ENCODE results near the gene SPATA31C1. TPM values are rescaled to one million over a fixed set of nuclear protein-coding genes. Genes with fewer than 3 reads are reported as not detected.

Gene SPATA31C1
- total RNA-seq, 1 experiment from 2014 or later: not detected

GRCh38 chr9:87880116-87880515 is 37.6 kb upstream of the SPATA31C1 start:
- H2AFZ ChIP-seq (ENCODE audit: low read depth, low read length, poor library complexity, severe bottlenecking): no peak overlapping the region
- no peak overlapping the region for H3K9ac ChIP-seq (ENCODE audit: low read length)
- DNase-seq (ENCODE audit: low read depth, low spot score): no peak
- H3K27ac ChIP-seq (ENCODE audit: low read depth, low read length): no peak overlapping the region
- no peak for TF ChIP-seq CBX3 (IDR thresholded peaks at IDR 0.05; ENCODE audit: low read depth)
- no peak for TF ChIP-seq SIN3A (IDR thresholded peaks at IDR 0.05; ENCODE audit: low read depth)
- no peak for TF ChIP-seq POLR2A (IDR thresholded peaks at IDR 0.05; ENCODE audit: borderline replicate concordance, extremely low read depth, insufficient read depth, insufficient read length)
- no peak for TF ChIP-seq JUND (IDR thresholded peaks at IDR 0.05)
- no peak for TF ChIP-seq YY1 (IDR thresholded peaks at IDR 0.05; ENCODE audit: extremely low read depth, insufficient replicate concordance, low read depth, low read length)
- no peak for TF ChIP-seq EZH2 (IDR thresholded peaks at IDR 0.05)
- no peak for TF ChIP-seq FOSL1 (IDR thresholded peaks at IDR 0.05; ENCODE audit: low read depth)
- TF ChIP-seq, protein P1, sequence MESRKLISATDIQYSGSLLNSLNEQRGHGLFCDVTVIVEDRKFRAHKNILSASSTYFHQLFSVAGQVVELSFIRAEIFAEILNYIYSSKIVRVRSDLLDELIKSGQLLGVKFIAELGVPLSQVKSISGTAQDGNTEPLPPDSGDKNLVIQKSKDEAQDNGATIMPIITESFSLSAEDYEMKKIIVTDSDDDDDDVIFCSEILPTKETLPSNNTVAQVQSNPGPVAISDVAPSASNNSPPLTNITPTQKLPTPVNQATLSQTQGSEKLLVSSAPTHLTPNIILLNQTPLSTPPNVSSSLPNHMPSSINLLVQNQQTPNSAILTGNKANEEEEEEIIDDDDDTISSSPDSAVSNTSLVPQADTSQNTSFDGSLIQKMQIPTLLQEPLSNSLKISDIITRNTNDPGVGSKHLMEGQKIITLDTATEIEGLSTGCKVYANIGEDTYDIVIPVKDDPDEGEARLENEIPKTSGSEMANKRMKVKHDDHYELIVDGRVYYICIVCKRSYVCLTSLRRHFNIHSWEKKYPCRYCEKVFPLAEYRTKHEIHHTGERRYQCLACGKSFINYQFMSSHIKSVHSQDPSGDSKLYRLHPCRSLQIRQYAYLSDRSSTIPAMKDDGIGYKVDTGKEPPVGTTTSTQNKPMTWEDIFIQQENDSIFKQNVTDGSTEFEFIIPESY (IDR thresholded peaks at IDR 0.05; ENCODE audit: extremely low read depth, insufficient replicate concordance, low read length): no peak
- TF ChIP-seq CTCF (IDR thresholded peaks at IDR 0.05 in 2 of 3, conservative IDR thresholded peaks at IDR 0.05 in 1 of 3; ENCODE audit: borderline replicate concordance in 1 of 3, insufficient read depth in 1 of 3, low read depth in 2 of 3, low read length in 2 of 3): no peak
- TF ChIP-seq RAD21 (IDR thresholded peaks at IDR 0.05; ENCODE audit: low read depth): no peak
- no peak for TF ChIP-seq TCF7L2 (IDR thresholded peaks at IDR 0.05; ENCODE audit: borderline replicate concordance, extremely low read depth, insufficient read depth, insufficient read length)
- no peak for TF ChIP-seq CEBPB (IDR thresholded peaks at IDR 0.05; ENCODE audit: low read depth)
- TF ChIP-seq, protein P2, sequence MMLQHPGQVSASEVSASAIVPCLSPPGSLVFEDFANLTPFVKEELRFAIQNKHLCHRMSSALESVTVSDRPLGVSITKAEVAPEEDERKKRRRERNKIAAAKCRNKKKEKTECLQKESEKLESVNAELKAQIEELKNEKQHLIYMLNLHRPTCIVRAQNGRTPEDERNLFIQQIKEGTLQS (IDR thresholded peaks at IDR 0.05): no peak
- no peak for TF ChIP-seq SP1 (IDR thresholded peaks at IDR 0.05; ENCODE audit: low read depth)
- BruUV-seq (replicated peaks): no TSS peak
- peaks cover 0 to 7% of the 10 kb centered on the region in 2 experiments; a peak in 2 of 4 replicates for H3K4me1 ChIP-seq (ENCODE audit: control insufficient read depth in 1 of 2, insufficient read depth in 2 of 2, low read length in 2 of 2)
- ATAC-seq: no peak
- no peaks in the 10 kb centered on the region for H3K27me3 ChIP-seq (ENCODE audit: insufficient read depth, low read length)
- no peaks in the 10 kb centered on the region for H4K20me1 ChIP-seq (ENCODE audit: insufficient read depth)
- intact Hi-C loops (cut with micrococcal nuclease): no loop called here
- ChIA-PET POLR2A (no interaction called here), RAD21 (ENCODE audit: low non-redundant PET in 1 of 2, low total read pairs in 2 of 2, uncharacterized antibody in 2 of 2, unreplicated experiment in 2 of 2) (no interaction called here), CTCF (no interaction called here)
- no peak overlapping the region for H3K4me2 ChIP-seq (ENCODE audit: low read length)
- no peaks in the 10 kb centered on the region for H3K79me2 ChIP-seq (ENCODE audit: insufficient read depth, low read length)
- no peak overlapping the region for H3K4me3 ChIP-seq (replicated peaks in 1 of 2; ENCODE audit: low read depth in 1 of 2, low read length in 2 of 2)
- H3K36me3 ChIP-seq (ENCODE audit: control insufficient read depth in 1 of 2, insufficient read depth in 2 of 2, low read length in 2 of 2): no peaks in the 10 kb centered on the region
- peaks cover 0 to 6% of the 10 kb centered on the region in 2 experiments; a peak in 1 of 4 replicates for H3K9me3 ChIP-seq (ENCODE audit: control insufficient read depth in 1 of 2, insufficient read depth in 1 of 2, low read depth in 1 of 2, low read length in 2 of 2)
- no peaks in the 10 kb centered on the region for H3K9me2 ChIP-seq (ENCODE audit: insufficient read depth)

Measured in HCT116 (cell line).